ENCODE measurements around the gene TBX2. TPM values are rescaled to one million over a fixed set of nuclear protein-coding genes. Genes with fewer than 3 reads are reported as not detected.

TBX2 gene
- total and polyA plus RNA-seq, 7 donors = 0.99 to 5.3 (median 3.3) TPM

GRCh38 chr17:61390479-61390791 is 9.2 kb upstream of the TBX2 start:
- WGBS, 2 donors = 93% methylated on average over 11 of the region's 11 CpGs
- H3K9me3 ChIP-seq = no peaks in the 10 kb centered on the region
- intact Hi-C loops (cut with DNase I) = no loop called here
- TF ChIP-seq POLR2AphosphoS5 (IDR thresholded peaks at IDR 0.05) (no peak), CTCF (IDR thresholded peaks at IDR 0.05) (no peak), EP300 (IDR thresholded peaks at IDR 0.05) (no peak), POLR2A (IDR thresholded peaks at IDR 0.05) (no peak)
- H3K4me3 ChIP-seq = no peak overlapping the region
- DNase-seq = no peak
- H3K36me3 ChIP-seq = no peaks in the 10 kb centered on the region
- H3K27me3 ChIP-seq = peaks cover 0 to 36% (median 17%) of the 10 kb centered on the region in 3 donors
- no peak overlapping the region for H3K27ac ChIP-seq
- H3K4me1 ChIP-seq = peaks cover 0 to 10% (median 5%) of the 10 kb centered on the region in 4 donors

GRCh38 chr17:61391595-61392291 is 7.9 kb upstream of the TBX2 start:
- intact Hi-C loops (cut with DNase I) = no loop called here
- Histone ChIP-seq H3K4me1 (peaks cover 0 to 18% (median 15%) of the 10 kb centered on the region in 4 donors), H3K4me3 (no peak overlapping the region), H3K27me3 (peaks cover 13 to 49% (median 30%) of the 10 kb centered on the region in 3 donors), H3K36me3 (no peaks in the 10 kb centered on the region), H3K27ac (no peak overlapping the region), H3K9me3 (no peaks in the 10 kb centered on the region)
- 92 to 94% methylated on average over 19 of the region's 19 CpGs for WGBS, 2 donors
- DNase-seq = no peak
- TF ChIP-seq CTCF (IDR thresholded peaks at IDR 0.05) (no peak), EP300 (IDR thresholded peaks at IDR 0.05) (no peak), POLR2AphosphoS5 (IDR thresholded peaks at IDR 0.05) (no peak), POLR2A (IDR thresholded peaks at IDR 0.05) (no peak)

GRCh38 chr17:61392679-61393078 is 7.0 kb upstream of the TBX2 start:
- Histone ChIP-seq H3K27me3 (peaks cover 22 to 58% (median 40%) of the 10 kb centered on the region in 3 donors), H3K4me1 (peaks cover 0 to 28% (median 24%) of the 10 kb centered on the region in 4 donors), H3K27ac (no peak overlapping the region), H3K36me3 (no peaks in the 10 kb centered on the region), H3K4me3 (no peak overlapping the region), H3K9me3 (no peaks in the 10 kb centered on the region)
- DNase-seq = no peak
- intact Hi-C loops (cut with DNase I) = no loop called here
- TF ChIP-seq POLR2A (IDR thresholded peaks at IDR 0.05) (no peak), POLR2AphosphoS5 (IDR thresholded peaks at IDR 0.05) (no peak)
- 87 to 91% methylated on average over 3 of the region's 3 CpGs for WGBS, 2 donors

GRCh38 chr17:61393550-61393903 is 6.1 kb upstream of the TBX2 start:
- DNase-seq = no peak
- Histone ChIP-seq H3K27ac (no peak overlapping the region), H3K4me1 (peaks cover 0 to 35% (median 29%) of the 10 kb centered on the region in 4 donors), H3K36me3 (no peaks in the 10 kb centered on the region), H3K27me3 (peaks cover 29 to 65% (median 47%) of the 10 kb centered on the region in 3 donors), H3K9me3 (no peaks in the 10 kb centered on the region), H3K4me3 (no peak overlapping the region)
- no peak for TF ChIP-seq EP300 (IDR thresholded peaks at IDR 0.05)
- no peak for TF ChIP-seq POLR2A (IDR thresholded peaks at IDR 0.05)
- no peak for TF ChIP-seq CTCF (IDR thresholded peaks at IDR 0.05)
- TF ChIP-seq POLR2AphosphoS5 (IDR thresholded peaks at IDR 0.05) = no peak
- WGBS, 2 donors = 87 to 88% methylated on average over 3 of the region's 3 CpGs
- intact Hi-C loops (cut with DNase I) = no loop called here

- Histone ChIP-seq H3K4me3 (no peak overlapping the region), H3K27me3 (peaks cover 34 to 65% (median 47%) of the 10 kb centered on the region in 3 donors), H3K27ac (peak overlapping the region in 1 of 4 donors; percentile 39), H3K36me3 (no peaks in the 10 kb centered on the region), H3K4me1 (peaks cover 0 to 40% (median 34%) of the 10 kb centered on the region in 4 donors), H3K9me3 (no peaks in the 10 kb centered on the region)
- intact Hi-C loops (cut with DNase I) = no loop called here
- DNase-seq = no peak
- 85 to 87% methylated on average over 7 of the region's 7 CpGs for WGBS, 2 donors
- TF ChIP-seq POLR2AphosphoS5 (IDR thresholded peaks at IDR 0.05) (no peak), POLR2A (IDR thresholded peaks at IDR 0.05) (no peak), CTCF (IDR thresholded peaks at IDR 0.05) (no peak), EP300 (IDR thresholded peaks at IDR 0.05) (no peak)
These were observed 5.6 kb upstream of the TBX2 start for GRCh38 chr17:61393904-61394629.

All from sigmoid colon (tissue), 7 donors.